Mesothelial cell of epicardium (in vitro differentiated cells): Measurements from ENCODE around the gene EVC. TPM values are rescaled to one million over a fixed set of nuclear protein-coding genes. Genes with fewer than 3 reads are reported as not detected.

Experiments used
- DNase-seq, 2 experiments: peaks; one replicate each; pipeline ENCODE4 v3.0.0; 2021; ENCODE audit warnings: low spot score in 2 of 2; ENCODE audit not compliant: unreplicated experiment in 2 of 2
- H3K27ac Mint-ChIP-seq: 2 replicates; pipeline ENCODE4 v1.8.0; 2021; ENCODE audit warnings: mixed read lengths
- H3K27me3 Mint-ChIP-seq: 2 replicates; pipeline ENCODE4 v1.8.0; 2021; ENCODE audit warnings: low read depth, mixed read lengths
- H3K36me3 Mint-ChIP-seq: 2 replicates; pipeline ENCODE4 v1.8.0; 2021; ENCODE audit warnings: mixed read lengths
- H3K4me1 Mint-ChIP-seq: 2 replicates; pipeline ENCODE4 v1.8.0; 2021; ENCODE audit warnings: mixed read lengths
- H3K4me3 Mint-ChIP-seq: 2 replicates; pipeline ENCODE4 v1.8.0; 2021; ENCODE audit warnings: mild to moderate bottlenecking, moderate library complexity, mixed read lengths
- H3K9me3 Mint-ChIP-seq: 2 replicates; pipeline ENCODE4 v1.8.0; 2021; ENCODE audit warnings: mixed read lengths
- CTCF ChIP-seq: fragments of 200-600 bp; sonication (generic); IDR thresholded peaks from one replicate; pipeline ENCODE4 v1.5.0; 2021; ENCODE audit warnings: antibody characterized with exemption; ENCODE audit not compliant: unreplicated experiment
- total RNA-seq: library from RNA; stranded (reverse); gene quantifications from 3 replicates; pipeline ENCODE4 v1.2.1, GENCODE V29; 2021

Gene EVC
- total RNA-seq: 48.4 to 51.4 TPM (median 49.4 TPM) in 3 replicates

- H3K27ac Mint-ChIP-seq: peak within 1 kb of the TSS; percentile 84
- TF ChIP-seq CTCF: no peak
- H3K4me3 Mint-ChIP-seq: peak within 1 kb of the TSS; percentile 78
- peaks cover 17% of the 10 kb centered on the region for H3K36me3 Mint-ChIP-seq
- peak; percentile 62 to 79 for DNase-seq
- peaks cover 33% of the 10 kb centered on the region for H3K4me1 Mint-ChIP-seq
- peaks cover 9% of the 10 kb centered on the region for H3K9me3 Mint-ChIP-seq
- no peaks in the 10 kb centered on the region for H3K27me3 Mint-ChIP-seq
Observed at GRCh38 chr4:5710961-5711478, at the start of gene EVC. Gene EVC, plus strand, starts transcription at chr4:5711201. Its CDS starts 180 bp downstream, at chr4:5711381.

GRCh38 chr4:5661237-5661636, 49.8 kb upstream of the EVC start:
- Mint-ChIP-seq H3K36me3 (peaks cover 52% of the 10 kb centered on the region), H3K4me3 (no peak overlapping the region), H3K27me3 (no peaks in the 10 kb centered on the region), H3K4me1 (peaks cover 6% of the 10 kb centered on the region), H3K27ac (no peak overlapping the region), H3K9me3 (peaks cover 19% of the 10 kb centered on the region)
- no peak for DNase-seq
- no peak for TF ChIP-seq CTCF

GRCh38 chr4:5662555-5662954, 48.4 kb upstream of the EVC start:
- Mint-ChIP-seq H3K36me3 (peaks cover 56% of the 10 kb centered on the region), H3K4me3 (no peak overlapping the region), H3K4me1 (peaks cover 1% of the 10 kb centered on the region), H3K27ac (no peak overlapping the region), H3K27me3 (no peaks in the 10 kb centered on the region), H3K9me3 (peaks cover 28% of the 10 kb centered on the region)
- TF ChIP-seq CTCF: no peak
- no peak for DNase-seq

GRCh38 chr4:5664778-5665177, 46.2 kb upstream of the EVC start:
- Mint-ChIP-seq H3K4me3 (no peak overlapping the region), H3K27me3 (no peaks in the 10 kb centered on the region), H3K4me1 (peaks cover 1% of the 10 kb centered on the region), H3K27ac (no peak overlapping the region), H3K9me3 (peaks cover 39% of the 10 kb centered on the region), H3K36me3 (peaks cover 66% of the 10 kb centered on the region)
- DNase-seq: no peak
- no peak for TF ChIP-seq CTCF

GRCh38 chr4:5666741-5667140, 44.3 kb upstream of the EVC start:
- TF ChIP-seq CTCF: no peak

GRCh38 chr4:5676763-5677162, 34.2 kb upstream of the EVC start:
- TF ChIP-seq CTCF: no peak
- no peak overlapping the region for H3K4me3 Mint-ChIP-seq

More at GRCh38 chr4:5666741-5667140, 44.3 kb upstream of the EVC start:
- Mint-ChIP-seq H3K27me3 (no peaks in the 10 kb centered on the region), H3K36me3 (peaks cover 51% of the 10 kb centered on the region), H3K4me3 (no peak overlapping the region), H3K4me1 (peaks cover 1% of the 10 kb centered on the region), H3K9me3 (peaks cover 29% of the 10 kb centered on the region), H3K27ac (no peak overlapping the region)
- DNase-seq: no peak

More at GRCh38 chr4:5676763-5677162, 34.2 kb upstream of the EVC start:
- Mint-ChIP-seq H3K9me3 (no peaks in the 10 kb centered on the region), H3K27ac (no peak overlapping the region), H3K4me1 (no peaks in the 10 kb centered on the region), H3K27me3 (no peaks in the 10 kb centered on the region), H3K36me3 (peaks cover 31% of the 10 kb centered on the region)
- DNase-seq: no peak
